Stimulated activated CD8-positive, alpha-beta memory T cell treated with anti-CD3 and anti-CD28 coated beads, Interleukin-7, amount 100 ng/mL, for 24 hours (primary cell): Measurements from ENCODE around the gene TRIM47.

Experiments
- DNase-seq: peaks from one replicate; pipeline ENCODE4 v3.0.0-alpha.2; 2020; ENCODE audit warnings: low read depth

The TRIM47 gene

DNA sequence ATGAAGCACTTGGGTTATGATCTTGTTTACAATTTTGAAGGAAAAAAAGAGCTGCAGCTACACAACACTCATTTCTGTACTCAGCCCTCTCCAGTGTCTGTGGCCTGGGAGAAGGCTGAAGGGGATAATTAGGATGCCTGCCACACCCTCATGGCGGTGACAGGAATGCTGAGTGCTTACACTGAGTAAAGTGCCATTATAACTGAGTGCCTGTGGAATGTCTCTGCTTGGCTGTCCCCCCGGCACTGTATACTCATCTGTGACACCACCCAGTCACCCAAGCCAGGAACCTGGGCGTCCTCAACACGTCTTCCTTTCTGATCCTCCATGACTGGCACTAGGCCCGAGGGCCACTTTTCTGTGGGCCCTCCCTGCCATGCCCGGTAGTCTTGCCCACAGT is 29.8 kb upstream of the TRIM47 start:
- no peak for DNase-seq

DNA sequence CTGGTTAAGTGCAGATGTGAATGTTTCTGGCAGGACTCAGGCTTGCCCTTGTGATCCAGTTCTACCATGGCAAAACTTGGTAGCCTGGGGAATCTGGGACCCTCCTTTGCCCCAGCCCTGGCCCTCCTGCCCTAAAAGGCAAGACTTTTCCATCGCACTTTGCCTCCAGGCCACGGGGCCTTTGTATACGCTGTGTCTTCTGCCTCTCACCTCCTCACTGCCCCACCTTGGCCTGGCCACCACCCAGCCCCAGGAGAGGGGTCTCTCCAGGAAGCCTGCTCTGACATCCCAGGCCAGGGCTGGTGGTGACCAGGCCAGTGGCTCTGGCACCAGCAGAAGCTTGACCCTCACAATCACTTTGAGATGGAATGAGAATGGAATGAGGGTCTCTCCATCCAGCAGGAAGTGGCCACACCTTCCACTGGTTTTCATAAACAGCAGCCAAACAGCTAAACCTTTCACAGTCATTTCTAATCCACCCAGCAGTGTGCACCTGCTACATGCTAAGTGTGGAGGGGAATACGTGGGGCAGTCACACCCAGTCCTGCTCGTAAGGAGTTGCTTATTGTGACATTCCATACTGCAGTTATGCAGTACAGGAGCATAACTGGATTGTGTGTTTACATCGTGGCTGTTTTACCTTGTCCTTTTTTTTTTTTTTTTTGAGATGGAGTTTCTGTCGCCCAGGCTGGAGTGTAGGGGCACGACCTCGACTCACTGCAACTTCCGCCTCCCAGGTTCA is 27.9 kb upstream of the TRIM47 start:
- DNase-seq = no peak

DNA sequence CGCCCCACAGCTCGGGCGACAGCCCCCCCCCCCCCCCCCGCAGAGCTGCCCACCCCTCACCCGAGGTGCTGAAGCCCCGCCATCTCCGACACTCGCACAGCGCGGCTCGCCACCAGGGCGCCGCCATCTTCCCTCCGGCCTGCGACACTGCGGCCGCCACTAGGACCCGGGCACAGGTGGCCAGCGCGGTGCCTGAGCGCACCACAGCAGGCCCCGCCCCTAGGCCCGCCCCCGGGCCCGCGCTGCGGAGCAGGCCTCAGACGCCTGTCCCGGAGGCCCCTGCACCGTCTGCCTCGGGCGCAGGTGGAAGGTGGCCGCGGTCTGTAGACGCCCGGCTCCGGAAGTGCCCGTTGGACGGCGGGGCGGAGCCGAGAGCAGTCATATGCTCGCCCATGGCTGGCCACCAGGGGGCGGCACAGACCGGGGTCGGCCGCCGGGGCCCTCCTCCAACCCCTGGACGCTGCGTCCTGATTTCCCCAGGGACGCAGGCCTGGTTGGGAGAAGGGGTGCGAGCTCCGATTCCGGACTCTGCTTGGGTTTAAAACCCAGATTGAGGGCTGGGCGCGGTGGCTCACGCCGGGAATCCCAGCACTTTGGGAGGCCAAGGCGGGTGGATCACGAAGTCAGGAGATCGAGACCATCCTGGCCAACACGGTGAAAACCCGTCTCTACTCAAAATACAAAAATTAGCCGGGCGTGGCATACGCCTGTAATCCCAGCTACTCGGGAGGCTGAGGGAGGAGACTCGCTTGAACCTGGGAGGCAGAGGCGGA is 26.6 kb upstream of the TRIM47 start, which contains the start of gene MRPL38:
Gene MRPL38, minus strand, starts transcription at position 136 of the 773 bp plus-strand sequence. Its CDS starts 9 bp downstream, at position 127.
- peak; percentile 77 for DNase-seq

- DNase-seq = no peak
These were observed 24.0 kb upstream of the TRIM47 start for GRCh38 chr17:75902406-75902805.

GRCh38 chr17:75901727-75902126 is 23.3 kb upstream of the TRIM47 start:
- DNase-seq = no peak

DNA sequence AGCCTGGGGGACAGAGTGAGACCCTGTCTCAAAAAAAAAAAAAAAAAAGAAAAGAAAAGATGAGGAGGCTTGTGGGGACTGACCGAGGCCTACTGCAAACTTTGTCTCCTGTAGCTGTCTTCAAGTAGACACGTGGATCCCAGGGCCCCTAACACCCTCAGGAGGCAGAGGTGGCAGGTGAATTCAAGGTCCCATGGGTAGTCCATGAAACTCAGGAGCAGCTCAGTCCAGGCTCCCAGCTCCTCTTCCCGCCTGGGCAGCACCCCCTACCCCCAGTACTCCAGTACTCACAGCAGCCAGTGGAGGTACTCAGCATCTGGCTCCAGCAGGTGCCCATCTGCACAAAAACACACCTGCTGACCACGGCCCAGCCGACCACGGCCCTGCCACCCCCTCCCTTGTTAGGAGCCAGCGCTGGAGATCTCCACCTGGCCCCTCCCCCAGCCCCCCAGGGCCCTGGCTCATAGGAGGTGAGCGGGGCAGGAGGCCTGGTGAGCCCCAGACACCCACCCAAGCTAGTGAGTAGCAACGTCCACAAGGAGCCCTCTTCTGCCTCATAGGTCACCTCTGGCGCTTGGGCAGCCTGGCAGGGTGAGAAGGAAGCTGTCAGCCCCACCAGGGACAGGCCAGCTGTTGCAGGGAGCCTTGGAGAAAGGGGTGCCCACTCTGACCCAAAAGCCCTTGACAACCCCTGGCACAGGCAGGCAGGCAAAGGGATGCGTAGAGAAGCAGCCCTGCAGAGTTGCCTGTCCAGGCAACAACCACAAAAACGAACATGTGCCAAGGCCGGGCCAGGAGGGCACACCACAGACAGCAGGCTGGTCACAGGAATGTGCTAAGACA is 22.5 kb upstream of the TRIM47 start:
- DNase-seq = no peak

DNA sequence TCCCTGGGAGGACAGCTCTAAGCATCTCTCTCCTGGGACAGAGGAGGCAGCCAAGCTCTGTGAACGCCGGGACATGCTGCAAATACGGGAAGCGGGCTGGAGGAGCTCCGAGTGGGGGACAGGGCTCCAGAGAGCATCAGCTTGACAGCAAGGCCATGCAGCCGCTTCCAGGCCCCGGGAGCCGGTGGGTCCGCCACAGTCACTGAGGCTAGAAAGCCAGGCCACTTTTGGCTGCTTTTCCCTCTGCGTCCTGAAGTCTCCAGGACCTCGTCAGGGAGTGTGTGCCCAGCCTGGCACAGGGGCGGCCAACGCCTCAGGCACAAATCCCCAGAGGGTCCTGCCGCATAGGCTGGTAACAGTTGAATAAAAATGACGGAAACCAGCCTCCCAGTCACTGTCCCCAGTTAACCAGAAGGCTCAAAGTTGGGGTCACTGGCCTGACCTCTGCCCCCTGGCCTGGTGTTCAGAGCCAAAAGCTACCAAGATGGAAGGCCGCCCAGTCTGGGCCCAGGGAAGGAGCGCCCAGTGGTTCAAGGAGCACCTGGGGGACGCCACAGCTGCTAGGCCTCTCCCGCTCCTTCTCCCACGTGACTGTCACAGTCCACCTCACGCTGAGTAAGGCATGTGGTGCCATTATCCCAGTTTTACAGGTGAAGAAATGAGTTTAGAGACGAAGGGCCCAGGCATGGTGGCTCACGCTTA is 21.5 kb upstream of the TRIM47 start:
- no peak for DNase-seq

GRCh38 chr17:75899353-75899752 is 21.0 kb upstream of the TRIM47 start:
- DNase-seq = no peak

- DNase-seq = no peak
These were observed 20.4 kb upstream of the TRIM47 start for GRCh38 chr17:75898791-75899190.

DNA sequence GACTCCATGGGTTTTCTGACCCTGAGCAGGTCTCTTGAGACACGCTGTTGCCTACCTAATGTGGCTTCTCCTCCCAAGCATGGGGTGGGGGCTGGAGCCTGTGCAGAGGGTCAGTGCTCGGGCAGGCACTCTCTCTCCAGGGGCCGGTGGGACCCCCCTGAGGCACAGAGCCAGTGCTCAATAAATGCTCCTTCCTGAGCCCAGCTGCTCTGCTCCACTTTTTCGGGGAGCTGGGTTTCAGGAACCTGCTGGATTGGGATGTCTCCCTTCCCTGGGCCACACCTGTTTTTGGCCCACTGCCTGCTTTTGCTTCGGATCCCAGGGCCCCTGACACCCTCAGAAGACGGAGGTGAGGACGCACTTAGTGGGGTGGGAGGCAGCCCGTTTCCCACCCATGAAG is 19.7 kb upstream of the TRIM47 start:
- DNase-seq = no peak

- DNase-seq = no peak
These were observed 19.0 kb upstream of the TRIM47 start for GRCh38 chr17:75897160-75898019.

GRCh38 chr17:75896415-75897159 is 18.2 kb upstream of the TRIM47 start, which contains the start of gene TRIM65:
TSS of gene TRIM65 (minus strand) at chr17:75896951. CDS start at chr17:75896937, 14 bp downstream.
- DNase-seq = peak; percentile 58

DNA sequence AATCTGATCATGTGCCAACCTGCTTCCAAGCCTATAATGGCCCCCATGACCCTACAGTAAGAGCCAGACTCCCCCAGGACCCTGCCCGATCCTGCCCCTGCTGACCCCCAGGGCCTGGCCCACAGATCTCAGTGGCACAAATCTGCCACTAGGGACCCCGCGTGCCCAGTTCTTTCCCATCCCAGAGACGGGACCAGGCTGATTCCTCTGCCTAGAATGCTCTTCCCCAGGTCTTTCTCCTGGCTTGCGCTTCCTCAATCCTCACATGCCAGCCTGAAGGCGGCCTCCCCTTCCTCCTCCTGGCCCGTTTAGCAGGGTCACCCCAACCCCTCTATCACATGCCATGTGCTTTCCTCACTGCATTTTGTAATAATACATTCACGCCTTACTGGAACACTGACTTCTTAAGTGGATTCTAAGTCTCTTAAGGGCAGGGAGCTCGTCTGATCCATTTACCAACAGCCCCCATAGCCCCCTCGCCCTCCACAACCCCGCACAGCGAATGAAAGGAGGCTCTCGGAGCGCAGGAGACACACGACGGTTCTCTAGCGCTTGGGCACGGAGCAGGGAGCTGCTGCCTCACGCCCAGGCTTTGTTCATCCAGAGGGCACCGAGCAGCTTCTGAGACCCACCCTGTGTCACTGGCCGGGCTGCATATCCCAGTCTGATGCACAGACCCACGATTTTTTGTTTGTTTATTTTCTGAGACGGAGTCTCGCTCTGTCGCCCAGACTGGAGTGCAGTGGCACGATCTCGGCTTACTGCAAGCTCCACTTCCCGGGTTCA is 17.2 kb upstream of the TRIM47 start:
- DNase-seq = no peak

DNA sequence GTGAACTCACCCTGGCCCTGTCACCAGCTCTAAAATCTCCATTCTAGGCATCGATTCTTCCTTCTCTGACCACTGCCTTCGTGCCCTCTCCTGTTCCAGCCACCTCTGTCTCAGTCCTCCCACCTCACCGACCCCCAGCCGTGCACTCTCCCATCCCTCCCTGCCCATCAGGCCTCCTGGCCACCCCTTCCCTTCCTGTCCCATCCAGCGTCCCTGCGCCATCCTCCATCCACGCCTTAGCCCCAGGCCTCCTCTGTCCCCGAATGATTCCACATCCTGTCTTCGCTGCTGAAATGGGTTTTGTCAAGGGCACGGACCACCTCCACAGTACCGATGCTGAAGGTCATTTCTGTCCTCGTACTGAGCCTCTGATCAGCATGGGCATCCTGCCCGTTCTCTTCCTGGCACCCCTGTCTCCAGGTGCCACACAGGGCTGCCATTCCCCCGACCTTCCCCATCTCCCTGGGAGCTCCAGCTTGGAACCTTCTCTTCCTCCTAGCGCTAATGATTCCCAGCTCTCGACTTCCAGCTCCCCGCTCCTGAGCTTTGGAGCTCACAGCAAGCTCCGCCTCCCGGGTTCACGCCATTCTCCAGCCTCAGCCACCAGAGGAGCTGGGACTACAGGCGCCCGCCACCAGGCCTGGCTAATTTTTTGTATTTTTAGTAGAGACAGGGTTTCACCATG is 15.8 kb upstream of the TRIM47 start:
- no peak for DNase-seq

DNA sequence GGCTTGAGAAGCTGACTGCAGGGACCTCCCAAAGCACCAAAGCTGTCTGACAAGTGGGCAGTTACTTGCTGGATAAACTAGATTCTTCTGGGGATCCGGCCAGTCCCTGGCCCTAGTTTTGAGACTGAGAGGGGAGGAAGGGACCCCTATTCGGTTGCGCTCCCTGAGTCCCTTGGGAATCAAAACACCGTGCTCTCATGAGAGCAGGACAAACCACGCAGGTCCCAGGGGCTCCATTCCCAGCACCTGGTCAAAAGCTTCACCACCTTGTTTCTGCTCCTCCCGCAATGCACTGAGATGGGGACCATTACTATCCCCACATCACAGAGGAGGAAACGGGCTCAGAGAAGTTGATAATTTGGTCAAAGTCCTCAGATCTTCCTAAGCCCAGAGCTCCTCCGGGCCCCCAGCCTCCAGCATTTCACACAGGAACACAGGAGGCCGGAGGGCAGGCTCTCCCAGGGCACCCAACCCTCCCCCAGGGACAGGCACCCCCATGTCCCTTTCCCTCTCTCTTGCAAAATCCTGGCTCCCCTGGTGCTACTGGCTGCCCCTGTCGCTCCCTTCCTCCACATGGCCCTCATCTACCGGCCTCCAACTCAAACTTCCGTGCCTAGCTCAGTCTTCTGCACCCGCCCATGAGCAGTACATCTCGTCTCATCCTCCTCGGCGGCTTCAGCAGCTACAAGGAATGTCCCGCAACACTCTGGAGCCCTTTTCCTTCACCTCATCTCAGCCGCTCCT is 15.1 kb upstream of the TRIM47 start:
- no peak for DNase-seq

- no peak for DNase-seq
These were observed 14.3 kb upstream of the TRIM47 start for GRCh38 chr17:75892556-75893224.
